DND-41 (cell line): ENCODE data around the gene DESI1.

Experiments
- EZH2 ChIP-seq: IDR thresholded peaks from 3 replicates; pipeline ENCODE4 v1.6.1; 2012; ENCODE audit warnings: borderline replicate concordance, low read depth, mild to moderate bottlenecking, moderate library complexity, low read length, inconsistent platforms; ENCODE audit not compliant: severe bottlenecking
- TF ChIP-seq, protein P1 (sequence below): IDR thresholded peaks from 2 replicates; pipeline ENCODE4 v1.5.1; 2012; ENCODE audit warnings: borderline replicate concordance, low read length, moderate library complexity, mild to moderate bottlenecking; ENCODE audit not compliant: poor library complexity, severe bottlenecking; ENCODE audit errors: extremely low read depth

DNA sequence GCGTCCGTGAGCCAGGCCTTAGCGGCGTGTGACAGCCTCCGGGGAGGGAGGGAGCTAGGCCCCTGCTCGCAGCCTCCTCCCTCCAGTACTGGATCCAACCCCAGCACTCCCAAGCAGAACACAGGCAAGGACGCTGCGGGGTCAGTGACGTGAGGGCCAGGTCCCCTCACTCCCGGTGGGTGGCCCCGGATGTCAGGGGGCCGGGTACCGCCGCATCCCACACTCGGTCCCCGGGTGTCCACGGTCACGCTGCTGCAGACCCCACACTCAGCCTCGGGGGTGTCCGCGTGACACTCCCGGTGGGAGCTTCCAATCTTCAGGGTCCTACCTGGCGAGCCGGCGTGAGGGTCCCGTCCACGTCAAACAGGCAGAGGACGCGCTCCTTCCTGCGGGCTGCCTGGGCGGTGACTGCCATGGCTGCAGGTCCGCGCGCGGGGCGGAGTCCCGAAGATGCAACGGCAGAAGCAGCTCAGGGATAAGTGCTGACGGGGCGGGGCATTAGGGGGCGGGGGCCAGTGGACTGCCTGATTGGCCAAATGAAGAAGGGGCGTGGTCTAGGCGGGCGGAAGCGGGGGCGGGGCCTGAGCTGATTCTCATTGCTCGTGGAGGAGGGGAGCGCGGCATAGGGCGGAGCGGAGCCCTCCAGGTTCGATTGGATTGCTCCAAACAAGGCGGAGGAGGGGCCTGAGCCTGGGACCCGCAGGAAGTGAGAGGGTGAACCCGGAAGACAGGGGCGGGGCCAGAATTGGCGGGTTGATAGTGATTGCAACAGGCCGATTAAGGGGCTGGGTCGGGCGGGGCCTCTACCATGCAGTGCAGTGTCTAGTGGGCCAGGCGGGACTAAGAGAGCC, 31.2 kb downstream of the DESI1 start, which contains the start of gene PMM1:
- TF ChIP-seq, protein P1, sequence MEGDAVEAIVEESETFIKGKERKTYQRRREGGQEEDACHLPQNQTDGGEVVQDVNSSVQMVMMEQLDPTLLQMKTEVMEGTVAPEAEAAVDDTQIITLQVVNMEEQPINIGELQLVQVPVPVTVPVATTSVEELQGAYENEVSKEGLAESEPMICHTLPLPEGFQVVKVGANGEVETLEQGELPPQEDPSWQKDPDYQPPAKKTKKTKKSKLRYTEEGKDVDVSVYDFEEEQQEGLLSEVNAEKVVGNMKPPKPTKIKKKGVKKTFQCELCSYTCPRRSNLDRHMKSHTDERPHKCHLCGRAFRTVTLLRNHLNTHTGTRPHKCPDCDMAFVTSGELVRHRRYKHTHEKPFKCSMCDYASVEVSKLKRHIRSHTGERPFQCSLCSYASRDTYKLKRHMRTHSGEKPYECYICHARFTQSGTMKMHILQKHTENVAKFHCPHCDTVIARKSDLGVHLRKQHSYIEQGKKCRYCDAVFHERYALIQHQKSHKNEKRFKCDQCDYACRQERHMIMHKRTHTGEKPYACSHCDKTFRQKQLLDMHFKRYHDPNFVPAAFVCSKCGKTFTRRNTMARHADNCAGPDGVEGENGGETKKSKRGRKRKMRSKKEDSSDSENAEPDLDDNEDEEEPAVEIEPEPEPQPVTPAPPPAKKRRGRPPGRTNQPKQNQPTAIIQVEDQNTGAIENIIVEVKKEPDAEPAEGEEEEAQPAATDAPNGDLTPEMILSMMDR, result no peak
- TF ChIP-seq EZH2, result no peak
